B cell (primary cell): Measurements from ENCODE around the gene CHST11. TPM values are rescaled to one million over a fixed set of nuclear protein-coding genes. Genes with fewer than 3 reads are reported as not detected.

Experiments
- ATAC-seq: fragments of 200-7000 bp; cut with Tn5 transposase; one replicate; pipeline ENCODE4 v1.10.0; 2021; ENCODE audit warnings: low read depth, mild to moderate bottlenecking, moderate number of reproducible peaks, moderate library complexity
- CTCF ChIA-PET: fragments of 350-600 bp; sonication (Branson Sonifier 250); formaldehyde crosslinking; loops from one replicate; lab custom pipeline; 2021; ENCODE audit warnings: antibody characterized with exemption, inconsistent platforms; lab: Charles Lee
- POLR2A ChIA-PET: fragments of 350-600 bp; sonication (Branson Sonifier 250); formaldehyde crosslinking; loops from one replicate; lab custom pipeline; 2021; ENCODE audit warnings: antibody characterized with exemption; lab: Charles Lee
- DNase-seq: peaks from one replicate; pipeline ENCODE4 v3.0.0; 2013
- H2AFZ ChIP-seq: 2 replicates; pipeline ENCODE4 v1.6.1; 2012; ENCODE audit warnings: mild to moderate bottlenecking, low read depth, low read length; ENCODE audit not compliant: insufficient read depth, poor library complexity, severe bottlenecking
- H3K27ac ChIP-seq, 2 donors: 1 replicate in 1 of 2; 2 replicates in 1 of 2; pipeline ENCODE4 v1.5.1; 2012 to 2013; ENCODE audit warnings: low read length in 2 of 2, mild to moderate bottlenecking in 2 of 2, moderate library complexity in 1 of 2
- H3K27me3 ChIP-seq, 4 experiments: fragments of 200-600 bp in 1 of 4; sonication (generic) in 1 of 4; replicated peaks in 1 of 4; 1 replicate in 2 of 4; 2 replicates in 2 of 4; pipeline versions ENCODE4 v1.6.1 to v1.7.0; 2013 to 2016; ENCODE audit warnings: low read length in 3 of 4, mild to moderate bottlenecking in 2 of 4, mixed read lengths in 1 of 4, moderate library complexity in 1 of 4; ENCODE audit not compliant: insufficient read depth in 4 of 4, control insufficient read depth in 3 of 4; ENCODE audit errors: control extremely low read depth in 1 of 4
- H3K36me3 ChIP-seq, 2 experiments: replicated peaks in 1 of 2; 1 replicate in 1 of 2; 2 replicates in 1 of 2; pipeline versions ENCODE4 v1.6.1 to v1.7.1; 2013; ENCODE audit warnings: low read length in 1 of 2; ENCODE audit not compliant: insufficient read depth in 2 of 2, control insufficient read depth in 1 of 2; ENCODE audit errors: control extremely low read depth in 1 of 2, extremely low read depth in 1 of 2
- H3K4me1 ChIP-seq, 2 donors: fragments of 200-600 bp in 1 of 2; sonication (generic) in 1 of 2; 1 replicate in 1 of 2; 2 replicates in 1 of 2; pipeline versions ENCODE4 v1.5.1 to v1.6.1; 2013 to 2017; ENCODE audit warnings: low read length in 2 of 2; ENCODE audit not compliant: control insufficient read depth in 2 of 2, insufficient read depth in 2 of 2
- H3K4me2 ChIP-seq: replicated peaks from 2 replicates; pipeline ENCODE3; 2012; ENCODE audit warnings: mild to moderate bottlenecking, low read depth, low read length; ENCODE audit not compliant: poor library complexity, severe bottlenecking
- H3K4me3 ChIP-seq, 5 experiments: fragments of 200-600 bp in 1 of 5; sonication (generic) in 1 of 5; 1 replicate in 3 of 5; 2 replicates in 2 of 5; pipeline versions ENCODE4 v1.5.1 to v1.7.0; 2011 to 2016; ENCODE audit warnings: low read length in 4 of 5, mild to moderate bottlenecking in 4 of 5, low read depth in 2 of 5, control low read depth in 1 of 5, moderate library complexity in 1 of 5; ENCODE audit not compliant: insufficient read depth in 1 of 5; ENCODE audit errors: control extremely low read depth in 1 of 5, extremely low read depth in 1 of 5
- H3K79me2 ChIP-seq: fragments of 200-600 bp; sonication (generic); one replicate; pipeline ENCODE4 v1.6.0; 2016; ENCODE audit warnings: low read length; ENCODE audit not compliant: control insufficient read depth, insufficient read depth
- H3K9ac ChIP-seq: fragments of 200-600 bp; sonication (generic); 2 replicates; pipeline ENCODE4 v1.6.1; 2017; ENCODE audit warnings: mild to moderate bottlenecking, low read length, moderate library complexity
- H3K9me3 ChIP-seq, 3 donors: one replicate each; pipeline versions ENCODE4 v1.6.1 to v1.7.1; 2013; ENCODE audit warnings: low read length in 2 of 3; ENCODE audit not compliant: control insufficient read depth in 2 of 3, insufficient read depth in 1 of 3; ENCODE audit errors: control extremely low read depth in 1 of 3
- H4K20me1 ChIP-seq: 2 replicates; pipeline ENCODE4 v1.6.0; 2012; ENCODE audit warnings: mild to moderate bottlenecking, low read length; ENCODE audit not compliant: insufficient read depth, control insufficient read depth, poor library complexity, severe bottlenecking
- H3K27ac Mint-ChIP-seq: one replicate; pipeline ENCODE4 v1.8.0; 2021; ENCODE audit warnings: mixed read lengths
- H3K27me3 Mint-ChIP-seq: one replicate; pipeline ENCODE4 v1.8.0; 2021; ENCODE audit warnings: mixed read lengths
- H3K4me1 Mint-ChIP-seq: one replicate; pipeline ENCODE4 v1.8.0; 2021; ENCODE audit warnings: mixed read lengths
- H3K4me3 Mint-ChIP-seq: one replicate; pipeline ENCODE4 v1.8.0; 2021; ENCODE audit warnings: mixed read lengths
- H3K9me3 Mint-ChIP-seq: one replicate; pipeline ENCODE4 v1.8.0; 2022; ENCODE audit warnings: mixed read lengths; ENCODE audit not compliant: insufficient read depth
- CTCF ChIP-seq: fragments of 200-600 bp; IDR thresholded peaks from one replicate; pipeline ENCODE4 v1.8.0; 2022; ENCODE audit warnings: antibody characterized with exemption, mild to moderate bottlenecking
- EZH2 ChIP-seq: IDR thresholded peaks from 2 replicates; pipeline ENCODE4 v1.6.1; 2012; ENCODE audit warnings: borderline replicate concordance, low read depth, mild to moderate bottlenecking, moderate library complexity, low read length; ENCODE audit not compliant: insufficient read depth, poor library complexity, severe bottlenecking
- WGBS: methylation state at CpG from one replicate; pipeline ENCODE4 v1.1.5; 2013; ENCODE audit warnings: missing lambda C conversion rate; ENCODE audit not compliant: insufficient coverage; 5-methylcytosine and 5-hydroxymethylcytosine counted together
- intact Hi-C: fragments of 100-400 bp; cut with micrococcal nuclease; formaldehyde crosslinking; loops from one replicate; pipeline ENCODE4 v1.10.0; 2022
- polyA plus RNA-seq: library from polyadenylated mRNA; depleted of rRNA; stranded (reverse); fragments of >200 nt; gene quantifications from 2 replicates; pipeline ENCODE4 v1.2.3, GENCODE V29; 2012
- total RNA-seq, 2 donors: library from RNA; stranded (reverse); fragments of 120-200 nt in 1 of 2; gene quantifications; 1 replicate in 1 of 2; 2 replicates in 1 of 2; pipeline versions ENCODE4 v1.2.3 to v1.2.4, GENCODE V29; 2013 to 2022

The CHST11 gene
- total and polyA plus RNA-seq, 2 donors (not counting 1 experiment from before 2014, with no cell fraction given), result 46.3 to 152 TPM

GRCh38 chr12:104515899-104516298, 59.2 kb downstream of the CHST11 start:
- H3K9ac ChIP-seq, result no peak overlapping the region
- no peak overlapping the region for H3K4me3 Mint-ChIP-seq
- no peak for TF ChIP-seq CTCF
- no peak overlapping the region for H3K4me3 ChIP-seq
- no peak overlapping the region for H2AFZ ChIP-seq
- H3K27me3 ChIP-seq, result no peaks in the 10 kb centered on the region
- no peaks in the 10 kb centered on the region for H3K9me3 Mint-ChIP-seq
- H3K4me2 ChIP-seq, result no peak overlapping the region
- H4K20me1 ChIP-seq, result peaks cover 26% of the 10 kb centered on the region
- peaks cover 99% of the 10 kb centered on the region for H3K79me2 ChIP-seq
- peaks cover 84% of the 10 kb centered on the region for H3K4me1 Mint-ChIP-seq
- ATAC-seq, result no peak
- no peaks in the 10 kb centered on the region for H3K9me3 ChIP-seq
- no peaks in the 10 kb centered on the region for H3K27me3 Mint-ChIP-seq
- intact Hi-C loops, result loop anchor here (5.0 kb wide), 1 partner anchor 39 kb away; no protein-coding TSS in a partner anchor
- peaks cover 0 to 4% of the 10 kb centered on the region in 2 experiments for H3K36me3 ChIP-seq
- DNase-seq, result no peak
- ChIA-PET CTCF (interaction anchor here (1.4 to 2.3 kb wide), 3 partner anchors 56 to 134 kb away, joined by 3 to 6 read pairs (median 3); no protein-coding TSS in a partner anchor), POLR2A (no interaction called here)
- H3K4me1 ChIP-seq, result peaks cover 41 to 46% of the 10 kb centered on the region in 2 donors
- WGBS, result 100% methylated on average over 1 of the region's 1 CpG
- H3K27ac Mint-ChIP-seq, result peak overlapping the region; percentile 62
- no peak overlapping the region for H3K27ac ChIP-seq

- DNase-seq (no peak), ATAC-seq (no peak)
- Histone ChIP-seq H3K9me3 (no peaks in the 10 kb centered on the region), H3K36me3 (no peaks in the 10 kb centered on the region), H3K9ac (no peak overlapping the region), H3K4me1 (peaks cover 44 to 47% of the 10 kb centered on the region in 2 donors), H3K4me3 (no peak overlapping the region), H3K4me2 (no peak overlapping the region), H3K27ac (no peak overlapping the region), H3K79me2 (peaks cover 99% of the 10 kb centered on the region), H4K20me1 (peaks cover 19% of the 10 kb centered on the region), H2AFZ (no peak overlapping the region), H3K27me3 (no peaks in the 10 kb centered on the region)
- POLR2A ChIA-PET, result interaction anchor here (0.6 kb wide), 1 partner anchor 59 kb away, joined by 6 read pairs; no protein-coding TSS in a partner anchor
- intact Hi-C loops, result loop anchor here (5.0 kb wide), 1 partner anchor 40 kb away; no protein-coding TSS in a partner anchor
- no peaks in the 10 kb centered on the region for H3K27me3 Mint-ChIP-seq
- TF ChIP-seq CTCF, result no peak
- no peak for TF ChIP-seq EZH2
- H3K9me3 Mint-ChIP-seq, result no peaks in the 10 kb centered on the region
- peaks cover 85% of the 10 kb centered on the region for H3K4me1 Mint-ChIP-seq
- CTCF ChIA-PET, result interaction anchor here (1.0 to 1.6 kb wide), 3 partner anchors 57 to 60 kb away, joined by 3 to 4 read pairs (median 3); partner anchors contain the start of gene CHST11
- WGBS, result no CpG with 5 or more reads among the region's 1 CpG
- H3K27ac Mint-ChIP-seq, result no peak overlapping the region
- H3K4me3 Mint-ChIP-seq, result no peak overlapping the region
These were observed 60.1 kb downstream of the CHST11 start for GRCh38 chr12:104516821-104517220.
